B cell (primary cell): ENCODE results near the gene MEF2C. TPM values are rescaled to one million over a fixed set of nuclear protein-coding genes. Genes with fewer than 3 reads are reported as not detected.

Experiments
- ATAC-seq: fragments of 200-7000 bp; cut with Tn5 transposase; one replicate; pipeline ENCODE4 v1.10.0; 2021; ENCODE audit warnings: low read depth, mild to moderate bottlenecking, moderate number of reproducible peaks, moderate library complexity
- CTCF ChIA-PET: fragments of 350-600 bp; sonication (Branson Sonifier 250); formaldehyde crosslinking; loops from one replicate; lab custom pipeline; 2021; ENCODE audit warnings: antibody characterized with exemption, inconsistent platforms; lab: Charles Lee
- POLR2A ChIA-PET: fragments of 350-600 bp; sonication (Branson Sonifier 250); formaldehyde crosslinking; loops from one replicate; lab custom pipeline; 2021; ENCODE audit warnings: antibody characterized with exemption; lab: Charles Lee
- DNase-seq: peaks from one replicate; pipeline ENCODE4 v3.0.0; 2013
- H2AFZ ChIP-seq: 2 replicates; pipeline ENCODE4 v1.6.1; 2012; ENCODE audit warnings: mild to moderate bottlenecking, low read depth, low read length; ENCODE audit not compliant: insufficient read depth, poor library complexity, severe bottlenecking
- H3K27ac ChIP-seq, 2 donors: 1 replicate in 1 of 2; 2 replicates in 1 of 2; pipeline ENCODE4 v1.5.1; 2012 to 2013; ENCODE audit warnings: low read length in 2 of 2, mild to moderate bottlenecking in 2 of 2, moderate library complexity in 1 of 2
- H3K27me3 ChIP-seq, 4 experiments: fragments of 200-600 bp in 1 of 4; sonication (generic) in 1 of 4; replicated peaks in 1 of 4; 1 replicate in 2 of 4; 2 replicates in 2 of 4; pipeline versions ENCODE4 v1.6.1 to v1.7.0; 2013 to 2016; ENCODE audit warnings: low read length in 3 of 4, mild to moderate bottlenecking in 2 of 4, mixed read lengths in 1 of 4, moderate library complexity in 1 of 4; ENCODE audit not compliant: insufficient read depth in 4 of 4, control insufficient read depth in 3 of 4; ENCODE audit errors: control extremely low read depth in 1 of 4
- H3K36me3 ChIP-seq, 2 experiments: replicated peaks in 1 of 2; 1 replicate in 1 of 2; 2 replicates in 1 of 2; pipeline versions ENCODE4 v1.6.1 to v1.7.1; 2013; ENCODE audit warnings: low read length in 1 of 2; ENCODE audit not compliant: insufficient read depth in 2 of 2, control insufficient read depth in 1 of 2; ENCODE audit errors: control extremely low read depth in 1 of 2, extremely low read depth in 1 of 2
- H3K4me1 ChIP-seq, 2 donors: fragments of 200-600 bp in 1 of 2; sonication (generic) in 1 of 2; 1 replicate in 1 of 2; 2 replicates in 1 of 2; pipeline versions ENCODE4 v1.5.1 to v1.6.1; 2013 to 2017; ENCODE audit warnings: low read length in 2 of 2; ENCODE audit not compliant: control insufficient read depth in 2 of 2, insufficient read depth in 2 of 2
- H3K4me2 ChIP-seq: replicated peaks from 2 replicates; pipeline ENCODE3; 2012; ENCODE audit warnings: mild to moderate bottlenecking, low read depth, low read length; ENCODE audit not compliant: poor library complexity, severe bottlenecking
- H3K4me3 ChIP-seq, 5 experiments: fragments of 200-600 bp in 1 of 5; sonication (generic) in 1 of 5; 1 replicate in 3 of 5; 2 replicates in 2 of 5; pipeline versions ENCODE4 v1.5.1 to v1.7.0; 2011 to 2016; ENCODE audit warnings: low read length in 4 of 5, mild to moderate bottlenecking in 4 of 5, low read depth in 2 of 5, control low read depth in 1 of 5, moderate library complexity in 1 of 5; ENCODE audit not compliant: insufficient read depth in 1 of 5; ENCODE audit errors: control extremely low read depth in 1 of 5, extremely low read depth in 1 of 5
- H3K79me2 ChIP-seq: fragments of 200-600 bp; sonication (generic); one replicate; pipeline ENCODE4 v1.6.0; 2016; ENCODE audit warnings: low read length; ENCODE audit not compliant: control insufficient read depth, insufficient read depth
- H3K9ac ChIP-seq: fragments of 200-600 bp; sonication (generic); 2 replicates; pipeline ENCODE4 v1.6.1; 2017; ENCODE audit warnings: mild to moderate bottlenecking, low read length, moderate library complexity
- H3K9me3 ChIP-seq, 3 donors: one replicate each; pipeline versions ENCODE4 v1.6.1 to v1.7.1; 2013; ENCODE audit warnings: low read length in 2 of 3; ENCODE audit not compliant: control insufficient read depth in 2 of 3, insufficient read depth in 1 of 3; ENCODE audit errors: control extremely low read depth in 1 of 3
- H4K20me1 ChIP-seq: 2 replicates; pipeline ENCODE4 v1.6.0; 2012; ENCODE audit warnings: mild to moderate bottlenecking, low read length; ENCODE audit not compliant: insufficient read depth, control insufficient read depth, poor library complexity, severe bottlenecking
- H3K27ac Mint-ChIP-seq: one replicate; pipeline ENCODE4 v1.8.0; 2021; ENCODE audit warnings: mixed read lengths
- H3K27me3 Mint-ChIP-seq: one replicate; pipeline ENCODE4 v1.8.0; 2021; ENCODE audit warnings: mixed read lengths
- H3K4me1 Mint-ChIP-seq: one replicate; pipeline ENCODE4 v1.8.0; 2021; ENCODE audit warnings: mixed read lengths
- H3K4me3 Mint-ChIP-seq: one replicate; pipeline ENCODE4 v1.8.0; 2021; ENCODE audit warnings: mixed read lengths
- H3K9me3 Mint-ChIP-seq: one replicate; pipeline ENCODE4 v1.8.0; 2022; ENCODE audit warnings: mixed read lengths; ENCODE audit not compliant: insufficient read depth
- EZH2 ChIP-seq: IDR thresholded peaks from 2 replicates; pipeline ENCODE4 v1.6.1; 2012; ENCODE audit warnings: borderline replicate concordance, low read depth, mild to moderate bottlenecking, moderate library complexity, low read length; ENCODE audit not compliant: insufficient read depth, poor library complexity, severe bottlenecking
- WGBS: methylation state at CpG from one replicate; pipeline ENCODE4 v1.1.5; 2013; ENCODE audit warnings: missing lambda C conversion rate; ENCODE audit not compliant: insufficient coverage; 5-methylcytosine and 5-hydroxymethylcytosine counted together
- intact Hi-C: fragments of 100-400 bp; cut with micrococcal nuclease; formaldehyde crosslinking; loops from one replicate; pipeline ENCODE4 v1.10.0; 2022
- polyA plus RNA-seq: library from polyadenylated mRNA; depleted of rRNA; stranded (reverse); fragments of >200 nt; gene quantifications from 2 replicates; pipeline ENCODE4 v1.2.3, GENCODE V29; 2012
- total RNA-seq, 2 donors: library from RNA; stranded (reverse); fragments of 120-200 nt in 1 of 2; gene quantifications; 1 replicate in 1 of 2; 2 replicates in 1 of 2; pipeline versions ENCODE4 v1.2.3 to v1.2.4, GENCODE V29; 2013 to 2022
- TF ChIP-seq, protein P1 (sequence below): fragments of 200-600 bp; IDR thresholded peaks from one replicate; pipeline ENCODE4 v1.8.0; 2022; ENCODE audit warnings: antibody characterized with exemption, mild to moderate bottlenecking

Gene MEF2C
- total and polyA plus RNA-seq, 2 donors (not counting 1 experiment from before 2014, with no cell fraction given): 97.4 to 354 TPM

- ChIA-PET POLR2A (interaction anchor here (0.9 kb wide), 1 partner anchor 10 kb away, joined by 3 read pairs; no protein-coding TSS in a partner anchor), CTCF (interaction anchor here (2.6 to 3.9 kb wide), 2 partner anchors 12 to 1525 kb away, joined by 5 to 26 read pairs; no protein-coding TSS in a partner anchor)
- Histone ChIP-seq H3K4me2 (no peak overlapping the region), H3K27me3 (no peaks in the 10 kb centered on the region), H3K9ac (no peak overlapping the region), H3K9me3 (no peaks in the 10 kb centered on the region), H3K4me3 (no peak overlapping the region), H2AFZ (peak overlapping the region; percentile 24), H3K27ac (peak overlapping the region in 1 of 2 donors; percentile 85), H3K79me2 (peaks cover 32% of the 10 kb centered on the region), H3K4me1 (peaks cover 27 to 30% of the 10 kb centered on the region in 2 donors), H4K20me1 (no peaks in the 10 kb centered on the region), H3K36me3 (peaks cover 14 to 55% of the 10 kb centered on the region in 2 experiments)
- Mint-ChIP-seq H3K9me3 (no peaks in the 10 kb centered on the region), H3K4me3 (peak overlapping the region; percentile 30), H3K27me3 (no peaks in the 10 kb centered on the region), H3K27ac (peak overlapping the region; percentile 90), H3K4me1 (peaks cover 65% of the 10 kb centered on the region)
- intact Hi-C loops: no loop called here
- no peak for ATAC-seq
- no peak for DNase-seq
- 100% methylated on average over 1 of the region's 5 CpGs for whole genome bisulfite sequencing
- no peak for TF ChIP-seq EZH2
- TF ChIP-seq, protein P1, sequence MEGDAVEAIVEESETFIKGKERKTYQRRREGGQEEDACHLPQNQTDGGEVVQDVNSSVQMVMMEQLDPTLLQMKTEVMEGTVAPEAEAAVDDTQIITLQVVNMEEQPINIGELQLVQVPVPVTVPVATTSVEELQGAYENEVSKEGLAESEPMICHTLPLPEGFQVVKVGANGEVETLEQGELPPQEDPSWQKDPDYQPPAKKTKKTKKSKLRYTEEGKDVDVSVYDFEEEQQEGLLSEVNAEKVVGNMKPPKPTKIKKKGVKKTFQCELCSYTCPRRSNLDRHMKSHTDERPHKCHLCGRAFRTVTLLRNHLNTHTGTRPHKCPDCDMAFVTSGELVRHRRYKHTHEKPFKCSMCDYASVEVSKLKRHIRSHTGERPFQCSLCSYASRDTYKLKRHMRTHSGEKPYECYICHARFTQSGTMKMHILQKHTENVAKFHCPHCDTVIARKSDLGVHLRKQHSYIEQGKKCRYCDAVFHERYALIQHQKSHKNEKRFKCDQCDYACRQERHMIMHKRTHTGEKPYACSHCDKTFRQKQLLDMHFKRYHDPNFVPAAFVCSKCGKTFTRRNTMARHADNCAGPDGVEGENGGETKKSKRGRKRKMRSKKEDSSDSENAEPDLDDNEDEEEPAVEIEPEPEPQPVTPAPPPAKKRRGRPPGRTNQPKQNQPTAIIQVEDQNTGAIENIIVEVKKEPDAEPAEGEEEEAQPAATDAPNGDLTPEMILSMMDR: no peak
These were observed 142.3 kb downstream of the MEF2C start for GRCh38 chr5:88740604-88741185.

DNA sequence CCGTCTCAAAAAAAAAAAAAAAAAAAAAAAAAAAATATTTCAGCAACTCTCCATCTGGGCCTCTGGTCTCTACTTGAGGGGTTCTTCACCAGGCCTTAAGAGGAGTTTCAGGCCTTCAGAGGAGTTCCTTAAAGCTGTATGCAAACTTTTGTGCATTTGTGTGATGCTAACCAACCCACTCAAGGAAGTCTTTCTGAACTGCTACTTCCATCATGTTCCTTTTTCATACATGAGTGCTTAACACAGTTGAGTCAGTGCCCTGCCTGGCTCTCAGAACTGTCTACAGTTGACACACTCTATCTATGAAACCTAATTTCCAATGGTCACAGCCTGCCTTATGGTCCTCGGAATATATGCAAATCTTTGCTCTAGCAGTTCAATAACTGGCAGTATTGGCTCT lies 146.5 kb downstream of the MEF2C start:
- H4K20me1 ChIP-seq: no peaks in the 10 kb centered on the region
- H3K27me3 ChIP-seq: no peaks in the 10 kb centered on the region
- H3K4me1 ChIP-seq: peaks cover 61 to 70% of the 10 kb centered on the region in 2 donors
- peaks cover 84% of the 10 kb centered on the region for H3K4me1 Mint-ChIP-seq
- CTCF ChIA-PET: no interaction called here
- 92% methylated on average over 1 of the region's 2 CpGs for WGBS
- intact Hi-C loops: loop anchor here (10.0 kb wide), 1 partner anchor 568 kb away; no protein-coding TSS in a partner anchor
- H3K27ac ChIP-seq: peak overlapping the region; percentile 11 to 85
- POLR2A ChIA-PET: interaction anchor here (0.7 to 1.0 kb wide), 2 partner anchors 28 to 95 kb away, joined by 3 to 5 read pairs; no protein-coding TSS in a partner anchor
- no peaks in the 10 kb centered on the region for H3K27me3 Mint-ChIP-seq
- H3K9me3 ChIP-seq: no peaks in the 10 kb centered on the region
- H3K36me3 ChIP-seq: peaks cover 14 to 50% of the 10 kb centered on the region in 2 experiments
- H3K9me3 Mint-ChIP-seq: no peaks in the 10 kb centered on the region
- ATAC-seq (peak; percentile 32), DNase-seq (peak; percentile 65)
- peak overlapping the region; percentile 84 for H3K27ac Mint-ChIP-seq
- TF ChIP-seq, protein P1: no peak
- no peak for TF ChIP-seq EZH2
- peak overlapping the region; percentile 46 for H3K4me3 Mint-ChIP-seq
- H3K9ac ChIP-seq: no peak overlapping the region
- peaks cover 30% of the 10 kb centered on the region for H3K79me2 ChIP-seq
- H2AFZ ChIP-seq: no peak overlapping the region
- H3K4me3 ChIP-seq: no peak overlapping the region
- H3K4me2 ChIP-seq: peak overlapping the region; percentile 25
